DOHH2 (cell line): ENCODE measurements around the gene FDXR.
A peak's percentile ranks its signal among the peaks of the same experiment; 100 is the strongest.

Experiments
- H3F3A ChIP-seq: fragments of 200-600 bp; sonication (generic), shearing (Covaris generic); 2 replicates; pipeline ENCODE4 v1.6.0; 2016; ENCODE audit warnings: antibody characterized with exemption, mild to moderate bottlenecking; ENCODE audit not compliant: control insufficient read depth, insufficient read depth
- H3K27ac ChIP-seq: fragments of 200-600 bp; sonication (generic); 2 replicates; pipeline ENCODE4 v1.5.1; 2014; ENCODE audit warnings: low read depth, mild to moderate bottlenecking, low read length, moderate library complexity
- H3K27me3 ChIP-seq: fragments of 200-600 bp; sonication (generic); 2 replicates; pipeline ENCODE4 v1.6.1; 2014; ENCODE audit warnings: mild to moderate bottlenecking, low read length, mixed read lengths; ENCODE audit not compliant: control insufficient read depth
- H3K36me3 ChIP-seq: fragments of 200-600 bp; sonication (generic); 2 replicates; pipeline ENCODE4 v1.6.1; 2014; ENCODE audit warnings: mild to moderate bottlenecking, low read length, moderate library complexity, mixed read lengths; ENCODE audit not compliant: control insufficient read depth
- H3K4me1 ChIP-seq: fragments of 200-600 bp; sonication (generic); 2 replicates; pipeline ENCODE4 v1.6.1; 2014; ENCODE audit warnings: mild to moderate bottlenecking, low read length, mixed read lengths; ENCODE audit not compliant: control insufficient read depth
- H3K4me2 ChIP-seq: fragments of 200-600 bp; sonication (generic); 2 replicates; pipeline ENCODE4 v1.6.0; 2014; ENCODE audit warnings: mild to moderate bottlenecking, low read length, moderate library complexity
- H3K4me3 ChIP-seq: fragments of 200-600 bp; sonication (generic); 2 replicates; pipeline ENCODE4 v1.5.1; 2014; ENCODE audit warnings: mild to moderate bottlenecking, low read length, mixed read lengths
- H3K79me2 ChIP-seq: fragments of 200-600 bp; sonication (generic); 2 replicates; pipeline ENCODE4 v1.6.1; 2014; ENCODE audit warnings: mild to moderate bottlenecking, low read length, mixed read lengths; ENCODE audit not compliant: control insufficient read depth
- H3K9me2 ChIP-seq: fragments of 200-600 bp; sonication (generic); replicated peaks from 2 replicates; pipeline ENCODE4 v1.6.1; 2014; ENCODE audit warnings: mild to moderate bottlenecking, low read length, mixed read lengths; ENCODE audit not compliant: control insufficient read depth
- H3K9me3 ChIP-seq: fragments of 200-600 bp; sonication (generic); 2 replicates; pipeline ENCODE4 v1.6.1; 2014; ENCODE audit warnings: antibody characterized with exemption, low read length, mixed read lengths; ENCODE audit not compliant: control insufficient read depth, insufficient read depth
- H4K20me1 ChIP-seq: fragments of 200-600 bp; sonication (generic); 2 replicates; pipeline ENCODE4 v1.6.0; 2014; ENCODE audit warnings: low read depth, mild to moderate bottlenecking, antibody characterized with exemption, low read length, moderate library complexity; ENCODE audit not compliant: control insufficient read depth, insufficient read depth
- CTCF ChIP-seq: fragments of 200-600 bp; sonication (generic); IDR thresholded peaks from one replicate; pipeline ENCODE4 v1.5.1; 2014; ENCODE audit warnings: antibody characterized with exemption, mild to moderate bottlenecking, low read depth, low read length; ENCODE audit not compliant: poor library complexity, severe bottlenecking
- EZH2phosphoT487 ChIP-seq: fragments of 200-600 bp; sonication (generic); IDR thresholded peaks from 2 replicates; pipeline ENCODE4 v1.6.1; 2017; ENCODE audit warnings: borderline replicate concordance, mild to moderate bottlenecking, antibody characterized with exemption, low read length, moderate library complexity, mixed read lengths

The FDXR gene

GRCh38 chr17:74872313-74873036 is at the start of gene FDXR:
FDXR (minus strand) TSS chr17:74872994; CDS start chr17:74872944, 50 bp downstream.
- no peaks in the 10 kb centered on the region for H4K20me1 ChIP-seq
- no peaks in the 10 kb centered on the region for H3K9me2 ChIP-seq
- H3K36me3 ChIP-seq = 0 out of 2 replicates have a peak, but pooled peaks cover 3% of the 10 kb centered on the region
- peaks cover 7% of the 10 kb centered on the region for H3F3A ChIP-seq
- peak within 1 kb of the TSS; percentile 60 for H3K27ac ChIP-seq
- H3K4me1 ChIP-seq = peaks cover 18% of the 10 kb centered on the region
- H3K27me3 ChIP-seq = no peaks in the 10 kb centered on the region
- H3K79me2 ChIP-seq = peaks cover 11% of the 10 kb centered on the region
- no peaks in the 10 kb centered on the region for H3K9me3 ChIP-seq
- H3K4me2 ChIP-seq = peak within 1 kb of the TSS; percentile 98
- H3K4me3 ChIP-seq = peak within 1 kb of the TSS; percentile 96
- TF ChIP-seq EZH2phosphoT487 = no peak
- no peak for TF ChIP-seq CTCF

DNA sequence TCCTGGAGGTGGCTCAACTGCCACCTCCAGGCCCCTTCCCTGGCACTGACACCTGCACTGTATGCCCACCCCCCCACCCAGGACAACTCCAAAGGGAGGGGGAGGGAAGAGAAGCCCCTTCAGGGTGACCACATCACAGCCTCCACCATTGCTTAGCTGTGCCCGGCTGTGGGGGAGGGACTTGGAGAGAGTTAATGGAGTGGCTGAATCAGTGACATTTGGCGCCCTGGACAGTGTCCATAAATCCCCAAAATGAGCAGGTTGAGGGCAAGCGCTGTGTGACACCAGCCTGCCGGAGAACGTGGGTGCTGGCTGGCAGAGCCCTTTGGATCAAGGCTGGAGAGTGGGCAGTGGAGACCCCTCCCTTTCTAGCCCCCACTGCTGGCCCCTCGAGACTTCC is 49.4 kb upstream of the FDXR start:
- Histone ChIP-seq H3K79me2 (no peaks in the 10 kb centered on the region), H3K9me2 (no peaks in the 10 kb centered on the region), H3K27me3 (peaks cover 21% of the 10 kb centered on the region), H3K4me3 (no peak overlapping the region), H3K9me3 (no peaks in the 10 kb centered on the region), H3F3A (no peaks in the 10 kb centered on the region), H3K4me2 (no peak overlapping the region), H3K36me3 (no peaks in the 10 kb centered on the region), H4K20me1 (no peaks in the 10 kb centered on the region), H3K27ac (no peak overlapping the region), H3K4me1 (no peaks in the 10 kb centered on the region)
- TF ChIP-seq CTCF = no peak

DNA sequence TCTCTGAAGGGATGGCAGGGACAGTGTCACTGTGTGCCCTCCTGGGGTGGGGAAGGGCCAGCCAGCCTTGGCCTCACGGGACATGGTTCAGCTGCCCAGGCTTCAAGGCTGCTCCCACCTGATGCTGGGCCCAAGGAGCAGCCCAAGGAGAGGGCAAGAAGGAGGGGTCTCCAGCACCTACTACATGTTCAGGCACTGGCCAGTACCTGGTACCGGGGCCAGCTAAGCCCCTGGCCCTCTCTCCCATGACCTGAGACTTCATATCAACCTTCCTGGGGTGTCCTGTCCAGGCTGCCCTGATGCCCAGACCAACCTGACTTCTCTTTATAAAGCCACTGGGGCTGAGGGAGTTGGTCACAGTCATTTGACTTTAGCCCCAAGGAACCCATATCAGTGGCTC is 49.0 kb upstream of the FDXR start:
- Histone ChIP-seq H3K27me3 (peaks cover 21% of the 10 kb centered on the region), H3K36me3 (no peaks in the 10 kb centered on the region), H3K9me2 (no peaks in the 10 kb centered on the region), H4K20me1 (no peaks in the 10 kb centered on the region), H3K4me2 (no peak overlapping the region), H3K9me3 (no peaks in the 10 kb centered on the region), H3K27ac (no peak overlapping the region), H3K79me2 (no peaks in the 10 kb centered on the region), H3F3A (no peaks in the 10 kb centered on the region), H3K4me3 (no peak overlapping the region), H3K4me1 (no peaks in the 10 kb centered on the region)
- no peak for TF ChIP-seq EZH2phosphoT487
- TF ChIP-seq CTCF = no peak
